ENCODE data around the gene CASP3.
"Not testable (repeated sequence)": the region's sequence is repeated elsewhere in the genome, so short reads cannot be mapped to it uniquely, and the experiment has no call there.

CASP3 gene

GRCh38 chr4:184628103-184628502 lies 21.1 kb downstream of the CASP3 start:
- no peak for DNase-seq

DNA sequence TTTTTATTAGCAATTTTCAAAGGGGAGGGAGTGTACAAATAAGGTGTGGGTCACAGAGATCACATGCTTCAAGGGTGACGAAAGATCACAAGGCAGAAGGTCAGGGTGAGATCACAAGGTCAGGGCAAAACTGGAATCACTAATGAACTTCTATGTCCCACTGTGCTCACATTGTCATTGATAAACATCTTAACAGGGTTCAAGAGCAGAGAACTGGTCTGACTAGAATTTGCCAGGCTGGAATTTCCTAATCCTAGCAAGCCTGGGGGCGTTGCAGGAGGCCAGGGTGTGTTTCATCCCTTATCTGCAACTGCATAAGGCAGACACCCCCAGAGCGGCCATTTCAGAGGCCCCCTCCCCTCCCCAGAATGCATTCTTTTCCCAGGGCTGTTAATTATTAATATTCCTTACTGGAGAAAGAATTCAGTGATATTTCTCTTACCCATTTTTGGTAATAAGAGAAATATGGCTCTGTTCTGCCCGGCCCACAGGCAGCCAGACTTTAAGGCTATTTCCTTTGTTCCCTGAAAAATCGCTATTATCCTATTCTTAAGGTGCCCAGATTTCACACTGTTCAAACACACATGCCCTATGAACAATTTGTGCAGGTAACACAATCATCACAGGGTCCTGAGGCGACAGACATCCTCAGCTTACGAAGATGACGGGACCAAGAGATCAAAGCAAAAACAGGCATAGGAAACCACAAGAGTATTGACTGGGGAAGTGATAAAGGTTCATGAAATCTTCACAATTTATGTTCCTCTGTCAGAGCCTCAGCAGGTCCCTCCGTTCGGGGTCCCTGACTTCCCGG lies 23.3 kb downstream of the CASP3 start:
- not testable (repeated sequence) for DNase-seq

GRCh38 chr4:184624972-184625554 lies 24.2 kb downstream of the CASP3 start:
- DNase-seq: no peak

GRCh38 chr4:184624504-184624903 lies 24.7 kb downstream of the CASP3 start:
- DNase-seq: not testable (repeated sequence)

DNA sequence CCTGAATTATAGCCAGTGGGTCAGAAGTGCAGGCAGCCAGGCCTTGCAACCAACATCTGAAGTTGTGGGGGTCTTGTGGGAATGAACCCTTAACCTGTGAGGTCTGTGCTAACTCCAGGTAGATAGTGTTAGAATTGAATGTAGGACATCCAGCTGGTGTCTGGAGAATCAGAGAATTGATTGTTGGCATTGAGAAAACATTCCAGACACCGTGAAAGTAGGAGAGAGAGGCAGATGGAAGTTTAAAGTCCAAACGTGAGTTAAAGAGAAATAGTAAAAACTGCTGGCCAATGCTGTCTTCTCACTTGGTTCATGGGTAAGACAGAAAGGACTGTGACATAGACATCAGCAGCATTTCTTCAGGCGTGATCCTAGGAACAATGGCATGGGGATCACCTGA lies 27.7 kb downstream of the CASP3 start:
- DNase-seq: no peak

DNA sequence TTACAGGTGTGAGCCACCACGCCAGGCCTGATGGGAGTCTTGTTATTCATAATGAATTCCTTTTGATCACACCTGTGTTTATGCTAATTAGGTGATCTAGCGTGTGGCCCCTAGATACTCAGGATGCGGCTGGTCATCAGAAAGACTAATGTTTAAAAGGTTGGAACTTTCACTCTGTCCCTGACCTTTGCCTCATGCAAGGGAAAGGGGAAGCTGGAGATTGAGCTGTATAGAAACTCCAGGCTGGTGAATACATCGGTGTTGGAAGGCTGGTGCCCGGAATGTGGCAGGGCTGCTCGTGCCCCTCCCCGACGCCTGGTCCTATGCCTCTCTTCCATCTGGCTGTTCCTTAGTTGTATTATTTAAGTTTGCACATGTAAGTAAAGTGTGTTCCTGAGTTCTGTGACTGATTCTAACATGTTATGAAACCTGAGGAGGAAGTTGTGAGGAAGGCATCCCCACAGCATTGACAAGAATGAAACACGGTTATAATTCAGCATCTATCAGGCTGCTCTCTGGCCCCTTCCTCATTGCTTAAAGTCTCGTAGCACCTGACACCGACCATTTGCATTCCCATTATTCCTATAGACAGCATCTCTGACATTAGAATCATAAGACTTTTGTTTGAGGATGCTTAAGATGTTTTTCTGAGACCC lies 28.9 kb downstream of the CASP3 start:
- DNase-seq: no peak

DNA sequence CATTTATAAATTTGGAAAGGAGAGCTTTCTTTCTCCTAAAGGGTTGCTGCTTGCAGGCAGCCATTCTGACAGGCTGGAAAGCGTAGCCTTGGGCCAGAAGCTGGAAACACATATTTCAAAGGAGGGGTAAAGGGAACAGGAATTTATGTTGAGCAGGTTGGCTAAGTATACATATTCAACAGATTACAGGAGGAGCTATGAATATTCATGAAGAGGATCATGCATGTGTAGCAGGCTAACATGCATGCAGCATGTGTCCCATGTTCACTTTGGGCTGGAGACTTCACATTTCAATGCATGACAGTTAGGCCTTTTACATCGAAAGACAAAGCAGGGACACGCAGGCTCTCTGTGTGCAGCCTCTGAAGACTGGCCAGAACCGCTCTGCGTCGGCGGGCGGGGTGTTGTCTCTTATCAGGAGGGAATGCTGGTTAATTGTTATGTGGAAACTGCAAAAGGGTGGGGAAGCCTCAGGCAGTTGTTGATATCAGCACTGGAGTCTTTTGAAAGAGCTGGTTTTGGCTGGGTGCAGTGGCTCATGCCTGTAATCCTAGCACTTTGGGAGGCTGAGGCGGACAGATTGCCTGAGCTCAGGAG lies 31.5 kb downstream of the CASP3 start:
- no peak for DNase-seq

- no peak for DNase-seq
Measured at GRCh38 chr4:184616633-184617551, 32.4 kb downstream of the CASP3 start.

- not testable (repeated sequence) for DNase-seq
Measured at GRCh38 chr4:184616168-184616567, 33.1 kb downstream of the CASP3 start.

DNA sequence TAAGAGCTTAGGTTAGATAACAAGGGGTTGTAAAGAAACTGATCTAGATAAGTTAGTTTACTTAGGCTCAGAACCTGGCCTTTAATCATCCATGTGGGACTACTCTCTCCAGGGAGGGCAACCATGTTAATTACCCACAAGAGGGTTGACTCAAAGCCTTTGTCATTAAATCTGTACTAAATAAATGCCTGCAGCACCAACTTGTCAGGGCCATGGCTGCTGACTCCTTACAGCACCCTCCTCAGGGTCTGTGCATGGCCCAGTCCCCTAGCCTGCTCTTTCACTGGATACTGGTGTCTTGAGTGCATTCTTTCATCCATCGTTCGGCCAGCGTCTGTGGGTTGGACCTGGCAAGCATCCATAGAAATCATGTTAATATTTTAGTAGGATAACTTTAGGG lies 34.7 kb downstream of the CASP3 start:
- no peak for DNase-seq

DNA sequence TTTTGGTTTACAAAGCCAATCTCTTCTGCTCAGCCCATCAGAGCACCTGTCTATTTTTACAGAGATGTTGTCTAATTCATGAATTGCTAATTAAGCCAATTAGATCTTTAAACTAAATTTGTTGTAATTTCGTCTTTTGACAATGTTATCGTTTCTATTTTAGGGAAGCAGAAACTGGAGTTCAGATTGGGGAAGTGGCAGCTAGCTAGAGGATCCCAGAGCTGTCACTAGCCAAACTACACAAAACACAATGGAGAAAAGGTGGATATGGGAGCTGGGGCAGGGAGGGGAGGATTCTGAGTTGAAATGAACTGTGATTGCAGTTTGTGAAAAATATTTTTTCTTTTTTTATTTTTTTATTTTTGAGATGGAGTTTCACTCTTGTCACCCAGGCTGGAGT lies 35.8 kb downstream of the CASP3 start:
- no peak for DNase-seq

DNA sequence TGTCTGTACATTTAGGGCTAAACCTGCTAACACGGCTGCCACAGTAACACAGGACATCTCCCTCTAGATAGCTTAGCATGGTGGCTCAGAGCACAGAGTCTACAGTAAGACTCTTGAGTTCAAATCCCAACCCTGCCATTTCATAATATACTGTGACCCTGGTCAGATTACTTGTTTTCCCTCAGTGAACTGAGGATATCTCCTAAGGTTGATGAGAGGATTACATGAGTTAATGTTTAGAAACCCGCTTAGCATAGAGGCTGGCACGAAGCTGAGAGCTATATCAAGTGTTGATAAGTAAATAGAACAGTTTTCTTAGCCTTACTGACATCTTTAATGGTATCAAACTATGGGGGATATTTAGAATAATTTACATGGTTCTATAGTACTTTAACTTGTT lies 37.2 kb downstream of the CASP3 start:
- DNase-seq: no peak

DNA sequence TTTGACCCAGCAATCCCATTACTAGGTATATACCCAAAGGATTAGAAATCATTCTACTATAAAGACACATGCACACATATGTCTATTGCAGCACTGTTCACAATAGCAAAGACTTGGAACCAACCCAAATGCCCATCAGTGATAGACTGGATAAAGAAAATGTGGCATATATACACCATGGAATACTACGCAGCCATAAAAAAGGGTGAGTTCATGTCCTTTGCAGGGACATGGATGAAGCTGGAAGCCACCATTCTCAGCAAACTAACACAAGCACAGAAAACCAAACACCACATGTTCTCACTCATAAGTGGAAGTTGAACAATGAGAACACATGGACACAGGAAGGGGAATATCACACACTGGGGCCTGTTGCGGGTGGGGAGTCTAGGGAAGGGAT lies 41.8 kb downstream of the CASP3 start:
- DNase-seq: not testable (repeated sequence)

GRCh38 chr4:184602857-184603256 lies 46.4 kb downstream of the CASP3 start:
- not testable (repeated sequence) for DNase-seq

GRCh38 chr4:184600982-184601381 lies 48.3 kb downstream of the CASP3 start:
- not testable (repeated sequence) for DNase-seq

DNA sequence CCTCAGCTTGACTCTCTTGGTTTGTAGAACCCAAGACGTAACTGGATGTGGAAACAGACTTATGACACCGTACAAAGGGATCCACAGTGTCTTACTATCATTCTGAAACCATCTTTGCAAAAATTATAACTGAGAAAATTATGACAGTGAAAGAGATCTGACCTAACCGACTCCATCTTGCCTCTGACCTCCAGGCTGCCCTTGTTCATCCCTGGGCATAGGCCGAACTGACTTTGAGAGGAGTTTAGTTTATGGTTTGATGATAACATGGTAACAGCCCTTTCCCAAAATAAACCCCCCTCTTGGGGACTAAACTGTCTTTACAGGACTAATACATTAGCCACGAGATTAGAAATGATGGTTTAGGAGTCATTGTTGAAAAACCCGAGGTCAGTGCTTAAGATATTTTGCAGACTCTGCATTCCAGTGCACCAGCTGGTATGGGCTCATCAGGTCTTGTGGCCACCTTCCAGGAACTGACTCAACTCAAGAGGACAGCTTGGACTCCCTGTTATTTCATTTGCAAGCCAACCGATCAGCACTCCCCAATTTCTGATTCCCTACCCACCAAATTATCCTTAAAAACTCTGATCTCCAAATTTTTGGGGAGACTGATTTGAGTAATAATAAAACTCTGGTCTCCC lies 49.6 kb downstream of the CASP3 start:
- no peak for DNase-seq

- no peak for DNase-seq
Measured at GRCh38 chr4:184598753-184599491, 50.3 kb downstream of the CASP3 start.

GRCh38 chr4:184596617-184597185 lies 52.5 kb downstream of the CASP3 start:
- DNase-seq: no peak

GRCh38 chr4:184596044-184596616 lies 53.1 kb downstream of the CASP3 start:
- DNase-seq: no peak

GRCh38 chr4:184595430-184595829 lies 53.8 kb downstream of the CASP3 start:
- no peak for DNase-seq

- DNase-seq: no peak
Measured at GRCh38 chr4:184593461-184593860, 55.8 kb downstream of the CASP3 start.
